Testis (tissue), 3 donors: ENCODE data around the gene TCF4. TPM values are rescaled to one million over a fixed set of nuclear protein-coding genes. Genes with fewer than 3 reads are reported as not detected.

ENCODE experiments used
- DNase-seq: peaks from one replicate; pipeline ENCODE4 v3.0.0-alpha.2; 2019
- H3K27ac ChIP-seq, 2 donors: fragments of 200-600 bp; sonication (generic); one replicate each; pipeline ENCODE4 v1.5.1; 2019
- H3K27me3 ChIP-seq: fragments of 200-600 bp; sonication (generic); one replicate; pipeline ENCODE4 v1.5.1; 2019
- H3K36me3 ChIP-seq: fragments of 200-600 bp; sonication (generic); one replicate; pipeline ENCODE4 v1.5.1; 2017; ENCODE audit warnings: low read depth; ENCODE audit errors: missing control alignments
- H3K4me1 ChIP-seq: fragments of 200-600 bp; sonication (generic); one replicate; pipeline ENCODE4 v1.5.1; 2019
- H3K4me3 ChIP-seq, 2 donors: fragments of 200-600 bp; sonication (generic); one replicate each; pipeline ENCODE4 v1.5.1; 2017 to 2019
- H3K9me3 ChIP-seq: fragments of 200-600 bp; sonication (generic); one replicate; pipeline ENCODE4 v1.5.1; 2017
- CTCF ChIP-seq, 3 experiments: fragments of 450-650 bp in 2 of 3; fragments of 200-600 bp in 1 of 3; sonication (generic) in 1 of 3; IDR thresholded peaks; one replicate each; pipeline ENCODE4 v1.5.1; 2016 to 2019; ENCODE audit warnings: antibody characterized with exemption in 3 of 3, mild to moderate bottlenecking in 2 of 3, moderate library complexity in 1 of 3
- POLR2A ChIP-seq: fragments of 450-650 bp; IDR thresholded peaks from one replicate; pipeline ENCODE4 v1.6.1; 2017; ENCODE audit warnings: antibody characterized with exemption, mild to moderate bottlenecking, moderate library complexity
- WGBS, 2 donors: methylation state at CpG; one replicate each; pipeline ENCODE4 v1.1.5; 2018; 5-methylcytosine and 5-hydroxymethylcytosine counted together
- intact Hi-C: fragments of 100-400 bp; cut with DNase I; formaldehyde crosslinking; loops from one replicate; pipeline ENCODE4 v1.15.1; 2023; ENCODE audit warnings: low total_unique reads
- polyA plus RNA-seq: library from polyadenylated mRNA; stranded (reverse); fragments of 350-450 nt; fragmentation: Illumina TruSeq; extraction: RNeasy Lipid Tissue Mini Kit (QIAGEN cat#74804); gene quantifications from one replicate; pipeline ENCODE4 v1.2.3, GENCODE V29; 2014; ENCODE audit warnings: low read depth, low replicate concordance; ENCODE audit not compliant: insufficient read depth
- total RNA-seq, 2 donors: library from RNA; depleted of rRNA; stranded (reverse); fragments of >200 nt; gene quantifications; one replicate each; pipeline ENCODE4 v1.2.3, GENCODE V29; 2016

TCF4 gene
- total and polyA plus RNA-seq, 3 donors from 2014 or later = 50.8 to 122 (median 110) TPM

- 73 to 81% methylated on average over 8 of the region's 8 CpGs for WGBS, 2 donors
- H3K4me3 ChIP-seq = no peak overlapping the region
- TF ChIP-seq POLR2A = no peak
- no peak for TF ChIP-seq CTCF (IDR thresholded peaks at IDR 0.05)
- H3K4me1 ChIP-seq = no peaks in the 10 kb centered on the region
- no peak for DNase-seq
- intact Hi-C loops = no loop called here
- no peaks in the 10 kb centered on the region for H3K36me3 ChIP-seq
- no peaks in the 10 kb centered on the region for H3K9me3 ChIP-seq
- no peaks in the 10 kb centered on the region for H3K27me3 ChIP-seq
- no peak overlapping the region for H3K27ac ChIP-seq
Observed at GRCh38 chr18:55449412-55450140, 138.4 kb downstream of the TCF4 start.

DNA sequence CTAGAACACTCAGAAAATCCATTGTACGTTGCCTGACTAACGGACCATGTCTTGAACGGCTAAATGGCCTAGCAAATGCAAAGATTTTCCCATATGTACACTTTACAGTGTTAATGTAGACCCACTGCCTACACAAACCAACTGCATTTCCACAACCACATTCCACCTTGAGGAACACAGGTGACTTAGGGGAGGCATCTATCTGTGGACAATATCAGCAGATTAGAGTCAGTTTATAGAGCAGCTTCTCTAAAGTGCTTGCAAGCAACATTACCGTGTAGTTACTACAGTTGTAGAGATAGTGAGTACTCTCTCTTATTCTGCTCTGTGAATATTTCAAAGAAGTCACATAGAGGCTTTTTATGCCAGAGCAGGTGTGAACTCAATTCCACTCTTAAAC lies 139.6 kb downstream of the TCF4 start:
- no peak overlapping the region for H3K27ac ChIP-seq
- intact Hi-C loops = no loop called here
- H3K9me3 ChIP-seq = no peaks in the 10 kb centered on the region
- H3K4me1 ChIP-seq = no peaks in the 10 kb centered on the region
- 83 to 92% methylated on average over 4 of the region's 4 CpGs for WGBS, 2 donors
- H3K4me3 ChIP-seq = no peak overlapping the region
- TF ChIP-seq POLR2A = no peak
- no peak for TF ChIP-seq CTCF (IDR thresholded peaks at IDR 0.05)
- no peaks in the 10 kb centered on the region for H3K36me3 ChIP-seq
- no peak for DNase-seq
- no peaks in the 10 kb centered on the region for H3K27me3 ChIP-seq

DNA sequence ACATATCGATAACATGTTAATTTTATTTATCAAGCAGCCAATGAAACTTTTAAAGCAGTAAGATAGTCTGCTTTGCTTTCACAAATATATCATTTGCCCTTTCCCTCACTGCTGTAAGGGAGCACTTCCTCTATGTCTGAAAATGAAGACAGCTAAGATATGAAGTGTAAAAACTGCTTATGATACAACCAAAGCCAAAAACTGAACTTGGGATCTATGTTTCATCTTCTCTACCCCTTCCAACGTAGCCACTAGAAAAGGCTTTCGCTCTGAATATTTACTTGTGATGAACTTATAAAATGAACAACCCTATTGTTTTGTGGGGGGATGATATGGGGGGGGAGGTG lies 140.3 kb downstream of the TCF4 start:
- 72 to 81% methylated on average over 3 of the region's 3 CpGs for WGBS, 2 donors
- intact Hi-C loops = no loop called here
- Histone ChIP-seq H3K27ac (no peak overlapping the region), H3K36me3 (no peaks in the 10 kb centered on the region), H3K4me3 (no peak overlapping the region), H3K9me3 (no peaks in the 10 kb centered on the region), H3K4me1 (no peaks in the 10 kb centered on the region), H3K27me3 (no peaks in the 10 kb centered on the region)
- TF ChIP-seq POLR2A (no peak), CTCF (IDR thresholded peaks at IDR 0.05) (no peak)
- DNase-seq = no peak

GRCh38 chr18:55446996-55447671 lies 140.9 kb downstream of the TCF4 start:
- Histone ChIP-seq H3K4me3 (no peak overlapping the region), H3K4me1 (no peaks in the 10 kb centered on the region), H3K27ac (no peak overlapping the region), H3K27me3 (no peaks in the 10 kb centered on the region), H3K9me3 (no peaks in the 10 kb centered on the region), H3K36me3 (no peaks in the 10 kb centered on the region)
- WGBS, 2 donors = 88 to 94% methylated on average over 5 of the region's 5 CpGs
- intact Hi-C loops = no loop called here
- TF ChIP-seq POLR2A (no peak), CTCF (IDR thresholded peaks at IDR 0.05) (no peak)
- DNase-seq = no peak

GRCh38 chr18:55444536-55444935 lies 143.5 kb downstream of the TCF4 start:
- H3K27me3 ChIP-seq = no peaks in the 10 kb centered on the region
- 95 to 96% methylated on average over 1 of the region's 1 CpG for WGBS, 2 donors

More at GRCh38 chr18:55444536-55444935, 143.5 kb downstream of the TCF4 start:
- Histone ChIP-seq H3K27ac (no peak overlapping the region), H3K36me3 (no peaks in the 10 kb centered on the region), H3K4me1 (no peaks in the 10 kb centered on the region), H3K9me3 (no peaks in the 10 kb centered on the region), H3K4me3 (no peak overlapping the region)
- TF ChIP-seq POLR2A = no peak
- TF ChIP-seq CTCF (IDR thresholded peaks at IDR 0.05) = no peak
- intact Hi-C loops = no loop called here
- DNase-seq = no peak
